ENCODE measurements around the gene UBAP2. TPM values are rescaled to one million over a fixed set of nuclear protein-coding genes. Genes with fewer than 3 reads are reported as not detected.

The UBAP2 gene
- total and polyA plus RNA-seq, 2 of the 4 experiments (the other 2 are of a cell fraction) = 12.9 to 25.5 TPM

DNA sequence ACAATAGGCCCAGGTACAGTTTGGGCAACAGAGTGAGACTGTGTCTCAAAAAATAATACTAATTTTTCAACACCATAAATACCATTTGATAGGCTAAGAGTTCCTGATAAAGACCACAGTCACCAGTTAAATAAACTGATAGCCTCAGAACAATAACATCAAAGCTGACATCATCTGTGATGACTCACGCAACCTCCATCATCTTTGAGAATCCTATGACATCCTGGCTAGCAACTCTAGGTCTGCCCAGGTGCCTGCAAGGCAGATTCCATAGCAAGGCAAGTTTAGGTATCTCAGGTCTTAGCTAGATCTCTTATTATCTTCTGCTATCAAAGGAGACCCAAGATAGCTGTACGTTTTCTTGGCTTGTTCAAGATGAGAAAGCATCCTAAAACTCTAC lies 30.5 kb upstream of the UBAP2 start:
- no peak overlapping the region for H3K27ac ChIP-seq (ENCODE audit: insufficient read depth, low read length)
- H3K4ac ChIP-seq (ENCODE audit: low read depth, low read length) = no peak overlapping the region
- no peaks in the 10 kb centered on the region for H3K36me3 ChIP-seq (ENCODE audit: control insufficient read depth, insufficient read depth, low read length)
- H4K20me1 ChIP-seq (ENCODE audit: insufficient read depth, low read length) = no peaks in the 10 kb centered on the region; the same call in 1 of the 2 replicates
- H4K91ac ChIP-seq (ENCODE audit: insufficient read depth, low read depth, low read length) = no peak overlapping the region
- DNase-seq (peak; percentile 80), ATAC-seq (ENCODE audit: low read depth) (peak; percentile 30)
- no peak overlapping the region for H3K23ac ChIP-seq (ENCODE audit: low read depth, low read length)
- H4K8ac ChIP-seq (ENCODE audit: low read depth in 2 of 2, low read length in 2 of 2) = no peak overlapping the region
- H3K4me1 ChIP-seq (ENCODE audit: control insufficient read depth, insufficient read depth, low read length) = no peaks in the 10 kb centered on the region; the same call in 1 of the 2 replicates
- no peak overlapping the region for H3K9ac ChIP-seq (ENCODE audit: low read depth, low read length)
- no peak overlapping the region for H2AK5ac ChIP-seq (ENCODE audit: low read depth, low read length)
- ChIA-PET POLR2A (ENCODE audit: unreplicated experiment) (no interaction called here), CTCF (interaction anchor here (0.9 kb wide), 1 partner anchor 29 kb away, joined by 4 read pairs; no protein-coding TSS in a partner anchor)
- no peak overlapping the region for H4K5ac ChIP-seq (ENCODE audit: low read depth, low read length)
- dilution Hi-C loops (cut with HindIII; ENCODE audit: low sequenced_read_pairs, unreplicated experiment) (no loop called here), intact Hi-C loops (cut with micrococcal nuclease) (no loop called here), in situ Hi-C loops (cut with MboI; ENCODE audit: low sequenced_read_pairs) (no loop called here)
- H3K27me3 ChIP-seq (ENCODE audit: control insufficient read depth, insufficient read depth, low read length) = no peaks in the 10 kb centered on the region
- H3K4me3 ChIP-seq (ENCODE audit: insufficient read depth, low read depth, low read length) = no peak overlapping the region
- no peak overlapping the region; the same call in 1 of the 2 replicates for H3K18ac ChIP-seq (ENCODE audit: low read depth, low read length)
- H2BK20ac ChIP-seq (ENCODE audit: low read depth, low read length) = no peak overlapping the region
- H2BK5ac ChIP-seq (ENCODE audit: low read depth, low read length, poor library complexity, severe bottlenecking) = no peak overlapping the region
- no TSS peak for BruUV-seq (replicated peaks)
- no peak overlapping the region for H2AK9ac ChIP-seq (replicated peaks; ENCODE audit: low read depth, low read length, poor library complexity)
- WGBS, 2 experiments (ENCODE audit: extremely low coverage in 2 of 2, insufficient read length in 1 of 2) = no CpG with 5 or more reads among the region's 2 CpGs
- no peak overlapping the region for H2BK15ac ChIP-seq (ENCODE audit: low read depth, low read length)
- no peak overlapping the region for H3K56ac ChIP-seq (ENCODE audit: extremely low read depth, insufficient read depth, low read length)
- no peak overlapping the region for H2BK120ac ChIP-seq (ENCODE audit: low read depth, low read length)
- H3K4me2 ChIP-seq (ENCODE audit: low read depth, low read length) = no peak overlapping the region
- no peaks in the 10 kb centered on the region; a peak in 1 of 4 replicates for H3K79me1 ChIP-seq (ENCODE audit: low read depth in 1 of 2, low read length in 2 of 2)
- H2AFZ ChIP-seq (replicated peaks; ENCODE audit: low read length, poor library complexity) = no peak overlapping the region
- H3K9me1 ChIP-seq (ENCODE audit: insufficient read depth, low read length) = no peaks in the 10 kb centered on the region
- no peak overlapping the region for H3K14ac ChIP-seq (replicated peaks; ENCODE audit: low read depth, low read length)
- TF ChIP-seq, protein P1, sequence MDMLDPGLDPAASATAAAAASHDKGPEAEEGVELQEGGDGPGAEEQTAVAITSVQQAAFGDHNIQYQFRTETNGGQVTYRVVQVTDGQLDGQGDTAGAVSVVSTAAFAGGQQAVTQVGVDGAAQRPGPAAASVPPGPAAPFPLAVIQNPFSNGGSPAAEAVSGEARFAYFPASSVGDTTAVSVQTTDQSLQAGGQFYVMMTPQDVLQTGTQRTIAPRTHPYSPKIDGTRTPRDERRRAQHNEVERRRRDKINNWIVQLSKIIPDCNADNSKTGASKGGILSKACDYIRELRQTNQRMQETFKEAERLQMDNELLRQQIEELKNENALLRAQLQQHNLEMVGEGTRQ (IDR thresholded peaks at IDR 0.05; ENCODE audit: low read depth, low read length) = no peak
- TF ChIP-seq NFE2L2 (IDR thresholded peaks at IDR 0.05; ENCODE audit: low read depth, low read length) = no peak
- TF ChIP-seq FOS (IDR thresholded peaks at IDR 0.05; ENCODE audit: low read depth, low read length) = peak; percentile 88
- no peak for TF ChIP-seq POLR2A (IDR thresholded peaks at IDR 0.05; ENCODE audit: low read depth, low read length)
- TF ChIP-seq, protein P2, sequence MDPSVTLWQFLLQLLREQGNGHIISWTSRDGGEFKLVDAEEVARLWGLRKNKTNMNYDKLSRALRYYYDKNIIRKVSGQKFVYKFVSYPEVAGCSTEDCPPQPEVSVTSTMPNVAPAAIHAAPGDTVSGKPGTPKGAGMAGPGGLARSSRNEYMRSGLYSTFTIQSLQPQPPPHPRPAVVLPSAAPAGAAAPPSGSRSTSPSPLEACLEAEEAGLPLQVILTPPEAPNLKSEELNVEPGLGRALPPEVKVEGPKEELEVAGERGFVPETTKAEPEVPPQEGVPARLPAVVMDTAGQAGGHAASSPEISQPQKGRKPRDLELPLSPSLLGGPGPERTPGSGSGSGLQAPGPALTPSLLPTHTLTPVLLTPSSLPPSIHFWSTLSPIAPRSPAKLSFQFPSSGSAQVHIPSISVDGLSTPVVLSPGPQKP (IDR thresholded peaks at IDR 0.05; ENCODE audit: borderline replicate concordance, low read depth, low read length) = no peak
- 0 out of 2 replicates have a peak, but pooled peaks have one; percentile 29 for TF ChIP-seq BHLHE40 (IDR thresholded peaks at IDR 0.05; ENCODE audit: low read depth, low read length)
- no peaks in the 10 kb centered on the region for H3K9me3 ChIP-seq (ENCODE audit: control insufficient read depth, insufficient read depth, low read length)
